ENCODE measurements around the gene KRT85.
"Not testable (repeated sequence)": the region's sequence is repeated elsewhere in the genome, so short reads cannot be mapped to it uniquely, and the experiment has no call there.

Gene KRT85

DNA sequence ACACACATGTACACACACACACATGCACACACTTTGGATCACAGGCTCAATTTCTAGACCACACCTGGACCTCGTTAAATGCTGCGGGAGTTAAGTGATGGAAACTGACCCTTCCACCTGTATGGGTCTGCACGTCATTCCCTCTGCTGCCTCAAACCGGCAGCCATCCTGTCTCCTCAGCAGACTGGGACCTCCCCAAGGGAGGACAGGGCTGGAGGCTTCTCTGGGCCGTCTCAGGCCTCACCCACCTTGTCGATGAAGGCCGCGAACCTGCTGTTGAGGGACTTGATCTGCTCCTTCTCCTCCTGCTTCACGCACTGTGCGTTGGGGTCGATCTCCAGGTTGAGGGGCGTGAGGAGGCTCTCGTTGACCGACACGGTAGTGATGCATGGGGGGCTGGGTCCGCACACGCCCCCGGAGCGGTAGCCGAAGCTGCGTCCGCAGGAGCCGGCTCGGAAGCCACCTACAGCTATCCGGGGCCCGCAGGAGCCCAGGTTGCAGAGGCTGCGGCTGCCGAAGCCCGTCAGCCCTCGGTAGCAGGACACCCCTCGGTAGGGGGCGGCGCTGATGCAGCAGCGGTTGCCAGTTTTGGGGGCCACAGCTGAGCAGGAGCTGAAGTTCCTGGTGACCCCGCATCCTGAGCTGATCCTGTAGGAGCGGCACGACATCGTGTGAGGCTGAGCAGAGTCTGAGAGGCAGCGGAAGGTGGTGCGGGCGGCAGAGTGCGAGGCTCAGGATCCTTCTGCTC, at the start of gene KRT85:
Gene KRT85 (minus strand): TSS at position 744 of the 748 bp plus-strand sequence. CDS start 76 bp downstream, at position 668.
- no peak for DNase-seq

DNA sequence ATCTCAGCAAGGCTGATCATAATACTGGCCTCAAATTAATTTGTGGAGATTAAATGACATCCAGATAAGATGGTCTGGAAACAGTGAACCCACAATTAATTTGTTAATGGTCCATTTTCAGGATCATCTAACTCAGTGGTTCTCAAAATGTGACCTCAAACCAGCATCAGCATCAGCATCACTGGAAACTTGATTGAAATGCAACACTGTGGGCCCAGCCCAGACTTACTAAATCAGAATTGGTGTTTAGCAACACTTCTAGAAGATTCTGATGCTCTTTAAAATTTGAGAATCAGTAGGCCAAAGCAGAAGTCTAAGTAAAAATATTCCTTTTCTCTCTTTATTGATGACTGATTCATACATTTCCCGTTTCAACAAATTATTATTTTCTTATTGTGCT, 49.5 kb upstream of the KRT85 start:
- no peak for DNase-seq

DNA sequence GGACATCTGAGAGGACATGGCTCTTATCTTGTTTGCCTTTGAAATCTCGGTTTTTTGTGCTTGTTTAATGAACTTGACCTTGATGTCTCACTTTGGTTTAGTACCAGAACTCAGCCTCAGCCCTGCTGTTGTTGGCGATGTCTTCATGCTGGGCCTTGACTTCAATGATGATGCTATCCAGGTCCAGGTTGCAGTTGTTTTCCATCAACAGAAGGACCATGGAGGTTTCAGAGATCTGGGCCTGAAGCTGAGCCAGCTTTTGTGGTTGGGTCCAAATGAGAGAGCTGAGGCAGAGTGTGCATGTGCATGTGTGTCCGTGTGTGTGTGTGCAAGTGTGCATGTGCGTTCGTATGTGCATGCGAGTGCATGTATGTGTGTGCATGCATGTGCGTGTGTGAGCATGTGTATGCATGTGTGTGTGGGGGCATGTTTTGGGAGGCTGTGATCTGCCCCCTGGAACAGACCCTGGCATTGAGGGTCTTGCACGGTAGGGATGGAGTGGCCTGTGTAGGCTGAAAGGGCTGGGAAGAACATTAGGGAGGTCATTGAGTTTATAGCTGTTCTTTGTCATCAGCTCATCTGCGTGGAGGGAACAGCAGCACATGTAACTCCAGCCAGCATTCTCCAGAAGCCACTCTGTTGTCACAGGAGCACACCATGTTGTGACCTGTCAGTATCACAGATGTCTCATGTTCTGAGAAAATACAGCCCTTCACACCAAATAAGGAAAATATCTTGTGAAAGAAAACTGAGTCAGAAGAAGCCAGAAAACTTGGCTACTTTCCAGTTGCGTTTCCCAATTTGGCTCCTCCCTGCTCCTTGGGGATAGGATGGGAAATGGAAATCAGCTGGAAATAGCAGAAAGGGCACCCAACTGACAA, 48.8 kb upstream of the KRT85 start:
- DNase-seq, result no peak

DNA sequence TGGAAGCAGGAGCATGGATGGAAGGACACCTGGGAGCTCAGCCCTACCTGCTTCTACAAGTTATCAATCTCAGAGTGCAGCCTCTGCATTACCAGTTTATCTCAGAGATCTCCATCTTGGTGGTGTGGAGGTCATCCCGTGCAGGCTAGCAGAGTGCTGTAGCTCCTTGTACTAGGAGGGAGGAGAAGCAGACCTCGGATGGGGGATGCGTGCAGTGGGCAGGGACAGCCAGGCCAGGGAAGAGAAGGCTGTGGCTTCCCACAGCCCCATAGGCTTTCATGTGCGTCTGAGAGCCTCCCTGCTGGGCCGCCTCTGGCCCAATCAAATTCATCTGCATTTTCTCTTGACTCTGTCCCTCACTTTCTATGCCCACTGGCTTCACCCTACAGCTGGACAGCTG, 47.7 kb upstream of the KRT85 start:
- no peak for DNase-seq

DNA sequence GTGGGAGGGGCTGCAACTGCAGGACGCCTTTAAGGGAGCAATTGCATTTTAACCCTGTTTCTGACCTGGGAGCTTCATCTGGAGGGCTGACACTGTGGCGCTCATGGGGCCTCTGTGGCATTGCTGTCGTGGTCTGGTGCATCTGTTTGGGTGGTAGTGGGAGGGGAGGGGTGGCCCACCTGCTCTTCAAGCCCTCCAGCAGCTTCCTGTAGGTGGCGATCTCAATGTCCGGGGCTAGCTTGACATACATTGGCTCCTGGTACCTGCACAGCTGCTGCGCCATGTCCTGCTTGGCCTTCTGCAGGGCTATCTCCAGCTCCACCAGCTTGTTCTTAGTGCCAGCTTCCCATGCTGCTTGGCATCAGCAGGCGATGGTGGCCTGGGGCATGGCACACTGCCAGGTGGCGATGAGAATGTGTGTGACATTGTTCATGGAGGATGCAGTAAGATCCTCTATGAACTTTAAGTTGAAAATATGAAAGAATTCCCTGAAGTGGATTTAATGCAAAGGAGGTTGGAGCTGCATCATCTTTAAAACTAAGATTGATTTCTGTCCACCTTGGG, 46.6 kb upstream of the KRT85 start:
- no peak for DNase-seq

DNA sequence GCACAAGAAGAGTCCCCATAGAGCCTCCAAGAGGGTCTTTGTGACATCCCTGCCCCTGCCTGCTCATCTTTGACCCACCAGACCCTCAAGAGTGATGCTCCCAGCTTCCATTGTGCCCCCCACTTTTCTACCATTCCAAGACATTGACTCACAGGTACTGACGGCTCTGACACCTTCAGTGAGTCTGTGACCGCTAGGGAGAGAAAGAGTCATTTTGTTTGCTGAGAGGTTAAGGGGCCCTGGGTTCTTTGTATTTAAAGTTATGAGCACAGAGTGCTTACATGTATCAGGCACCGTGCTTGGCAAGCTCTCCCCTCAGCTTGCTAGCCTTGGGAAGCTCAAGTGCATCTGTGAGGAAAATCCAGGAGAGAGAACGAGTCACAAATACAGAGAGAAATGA, 45.9 kb upstream of the KRT85 start:
- no peak for DNase-seq

DNA sequence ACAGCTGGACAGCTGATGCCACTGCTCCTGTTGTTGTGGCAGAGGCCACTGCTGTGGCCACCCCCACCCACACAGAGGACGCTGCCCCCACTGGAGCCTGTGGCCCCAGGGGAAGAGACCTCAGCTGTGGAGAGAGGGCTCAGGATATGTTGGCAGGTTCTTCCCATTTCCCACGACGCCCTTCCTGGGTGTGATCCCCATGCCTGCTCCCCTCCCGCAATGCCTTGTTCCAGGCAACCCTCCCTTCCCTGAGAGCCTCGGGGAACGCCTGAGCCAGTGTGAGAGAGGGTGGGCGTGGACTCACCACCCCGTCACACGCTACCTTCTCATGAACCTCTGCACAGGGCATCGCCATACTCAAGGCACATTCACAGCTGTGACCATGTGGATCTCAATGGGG, 44.5 kb upstream of the KRT85 start:
- DNase-seq, result no peak

DNA sequence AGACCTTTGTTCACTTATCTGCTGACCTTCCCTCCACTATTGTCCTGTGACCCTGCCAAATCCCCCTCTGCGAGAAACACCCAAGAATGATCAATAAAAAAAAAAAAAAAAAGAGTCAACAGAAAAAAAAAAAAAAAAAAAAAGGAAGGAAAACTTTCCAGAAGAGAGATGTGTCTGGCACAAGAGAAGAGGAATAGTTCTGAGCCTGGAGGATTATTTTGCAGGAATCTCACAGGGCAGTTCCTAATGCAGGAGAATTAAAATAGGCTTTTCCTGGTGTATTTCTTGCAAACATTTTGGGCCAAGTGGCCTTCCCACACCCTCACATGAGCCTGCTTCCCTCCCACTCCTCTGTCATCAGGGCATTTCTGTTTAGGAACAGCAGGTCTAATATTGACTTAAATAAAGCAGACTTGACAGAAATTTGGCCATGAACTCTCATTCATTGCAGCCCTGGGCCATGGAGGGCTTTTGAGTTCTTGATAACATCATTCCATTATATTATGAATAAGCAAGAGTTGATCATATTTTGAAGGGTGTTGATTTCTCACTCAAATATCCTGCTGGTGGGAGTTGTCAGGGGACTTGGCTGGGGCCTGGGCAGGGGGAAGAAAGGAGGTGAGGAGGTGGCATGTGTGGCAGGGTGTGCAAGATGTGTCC, 43.4 kb upstream of the KRT85 start:
- not testable (repeated sequence) for DNase-seq

DNA sequence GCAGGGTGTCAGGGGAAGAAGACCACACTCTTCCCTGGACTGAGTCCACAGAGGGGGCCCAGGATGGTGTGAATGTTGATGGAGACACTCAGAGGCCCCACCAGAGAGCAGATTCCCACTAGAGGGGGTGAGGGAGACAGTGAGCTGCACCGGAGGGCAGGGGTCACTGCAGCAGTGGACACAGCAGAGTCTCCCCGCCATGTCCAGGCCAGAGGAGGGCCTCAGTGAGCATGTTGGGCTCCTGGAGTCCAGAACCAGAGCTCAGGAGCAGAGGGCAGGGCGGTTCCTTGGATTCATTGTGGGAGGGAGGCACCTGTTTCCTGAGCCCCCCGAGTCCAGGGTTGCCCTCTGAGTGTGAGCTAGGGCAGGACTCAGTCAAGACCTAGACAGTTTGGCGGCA, 40.6 kb upstream of the KRT85 start:
- no peak for DNase-seq

DNA sequence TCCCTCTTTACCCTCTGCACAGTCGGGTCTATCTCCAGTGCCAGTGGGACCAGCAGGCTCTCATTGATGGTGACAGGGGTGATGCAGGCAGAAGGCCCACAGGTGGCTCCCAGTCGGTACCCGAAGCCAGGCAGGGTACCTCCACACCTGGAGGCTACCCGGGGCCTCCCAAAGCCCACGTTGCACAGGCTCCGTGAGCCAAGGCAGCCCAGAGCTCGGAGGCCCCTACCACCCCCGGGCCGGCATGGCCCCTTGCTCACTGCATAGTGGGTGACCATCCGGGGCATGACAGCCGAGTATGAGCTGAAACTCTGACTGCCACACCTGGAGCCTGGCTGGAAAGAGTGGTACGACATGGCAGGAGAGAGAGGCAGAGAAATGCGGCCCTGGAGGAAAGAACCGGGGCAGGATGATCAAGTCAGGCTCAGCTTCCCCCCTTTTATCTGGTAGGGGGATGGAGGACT, 38.7 kb upstream of the KRT85 start, which contains the start of gene KRT82:
Gene KRT82 (minus strand): TSS at position 414 of the 464 bp plus-strand sequence. CDS start 58 bp downstream, at position 356.
- DNase-seq, result no peak

DNA sequence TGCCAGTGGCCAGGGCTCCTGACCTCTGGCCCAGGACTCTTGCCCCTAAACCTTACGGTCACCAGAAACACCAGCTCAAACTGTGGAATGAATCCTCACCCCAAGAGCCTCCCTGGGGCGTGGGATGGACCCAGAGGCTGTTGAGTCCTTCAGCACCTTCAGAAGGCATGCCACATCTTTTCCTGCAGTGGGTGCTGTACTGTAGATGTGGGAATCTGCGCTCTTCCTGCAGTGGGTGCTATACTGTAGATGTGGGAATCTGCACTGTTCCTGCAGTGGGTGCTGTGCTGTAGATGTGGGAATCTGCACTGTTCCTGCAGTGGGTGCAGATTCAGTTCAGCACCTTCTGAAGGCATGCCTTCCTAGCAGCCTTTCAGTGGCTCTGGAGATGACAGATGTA, 37.7 kb upstream of the KRT85 start:
- no peak for DNase-seq

DNA sequence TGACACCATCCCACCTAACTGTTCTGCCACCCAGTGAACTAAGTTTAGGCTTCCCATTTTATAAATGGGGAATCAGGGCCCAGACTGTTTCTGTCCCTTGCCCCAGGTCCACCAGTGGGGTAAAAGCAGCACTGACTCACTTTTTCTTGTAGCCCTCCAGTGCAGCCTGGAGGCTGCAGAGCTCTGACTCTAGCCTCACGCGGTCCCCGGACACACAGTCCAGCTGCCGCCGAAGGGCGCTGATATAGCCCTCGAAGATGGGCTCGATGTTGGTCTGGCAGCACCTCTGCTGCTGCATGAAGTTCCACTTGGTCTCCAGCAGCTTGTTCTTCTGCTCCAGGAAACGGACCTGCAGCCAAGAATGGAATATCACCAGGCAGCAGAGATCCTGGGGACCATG, 36.3 kb upstream of the KRT85 start:
- DNase-seq, result no peak

DNA sequence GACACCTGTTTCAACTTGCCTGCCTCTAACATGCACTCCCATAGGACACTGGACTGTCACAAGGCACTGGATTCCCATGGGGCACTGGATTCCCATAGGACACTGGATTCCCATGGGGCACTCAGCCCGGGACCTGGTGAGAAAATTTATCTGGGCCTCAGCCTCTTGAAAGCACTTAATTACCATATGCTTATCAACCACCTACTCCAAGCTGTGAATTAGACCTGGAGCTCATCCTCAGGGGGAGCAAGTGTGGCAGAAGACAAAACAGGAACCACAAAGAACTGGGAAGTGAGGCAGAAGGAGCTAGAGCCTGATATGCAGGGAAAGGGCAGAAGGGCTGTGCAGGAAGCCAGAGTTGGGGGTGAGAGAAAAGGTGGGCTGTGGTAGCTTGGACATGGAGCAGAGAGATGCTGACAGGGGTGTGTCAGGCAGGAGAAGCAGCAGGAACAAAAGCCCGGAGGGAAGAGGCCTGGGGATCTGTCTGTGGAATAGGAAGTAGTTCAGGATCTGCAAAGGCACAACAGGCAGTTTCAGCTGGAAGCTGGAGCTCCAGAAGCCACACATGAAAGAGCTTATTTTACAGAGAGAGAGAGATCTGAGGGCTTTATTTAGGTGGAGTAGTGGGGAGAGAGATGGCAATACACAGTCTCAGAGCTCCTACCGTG, 35.7 kb upstream of the KRT85 start:
- no peak for DNase-seq

DNA sequence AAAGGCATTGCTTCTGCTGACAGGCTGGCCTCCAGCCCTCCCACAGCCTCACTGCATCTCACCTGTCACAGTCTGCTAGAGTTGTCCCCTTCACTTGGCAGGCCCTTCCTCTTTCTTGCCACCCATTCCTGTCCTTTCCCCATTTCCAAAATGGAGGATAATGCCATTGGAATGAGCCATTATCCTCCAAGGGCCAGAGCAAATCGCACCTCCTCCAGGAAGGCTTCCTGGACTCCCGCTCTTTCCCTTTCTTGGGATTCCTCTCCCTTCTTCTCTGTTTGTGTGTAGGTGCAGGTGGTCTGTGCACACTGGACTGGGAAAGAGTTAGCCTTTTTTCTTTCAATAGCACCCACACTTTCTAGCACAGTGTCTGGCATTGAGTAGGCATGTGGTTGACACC, 35.1 kb upstream of the KRT85 start:
- DNase-seq, result no peak

DNA sequence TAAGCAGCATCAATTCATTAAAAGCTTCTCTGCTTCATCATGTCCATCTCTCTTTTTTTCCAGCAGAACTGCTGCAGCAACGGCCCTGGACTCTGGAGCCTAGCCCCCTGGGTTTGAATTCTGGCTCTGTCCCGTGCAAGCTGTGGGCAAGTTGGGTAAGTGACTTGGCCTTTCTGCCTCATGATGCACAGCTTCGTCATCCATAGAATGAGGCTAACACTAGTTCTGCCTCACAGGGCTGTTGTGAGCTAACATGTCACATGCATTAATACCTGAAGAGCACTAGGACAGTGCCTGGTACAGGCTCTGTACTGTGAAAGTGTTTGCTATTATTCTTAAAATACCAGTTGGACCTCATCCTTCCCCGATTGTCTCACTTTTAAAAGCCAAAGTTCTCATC, 34.6 kb upstream of the KRT85 start:
- DNase-seq, result no peak

DNA sequence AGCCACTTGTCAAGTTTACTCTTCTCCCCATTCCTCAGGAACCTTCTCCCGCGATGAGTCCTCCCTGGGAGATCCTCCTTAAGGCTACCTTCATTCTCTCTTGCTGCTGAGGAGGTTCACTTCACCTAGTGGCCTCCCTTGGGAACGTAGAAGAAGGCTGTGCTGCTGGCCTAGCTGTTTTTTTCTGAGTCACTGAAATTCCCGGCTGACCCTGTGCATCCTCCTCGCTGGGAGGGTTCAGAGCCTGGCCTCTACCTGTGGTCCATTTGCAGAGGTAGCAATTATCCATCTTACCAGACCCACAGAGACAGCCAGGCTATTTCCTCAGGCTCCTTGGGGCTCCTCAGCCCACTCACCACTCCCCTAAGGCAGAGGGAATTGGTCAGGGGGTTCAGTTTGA, 34.2 kb upstream of the KRT85 start:
- no peak for DNase-seq

DNA sequence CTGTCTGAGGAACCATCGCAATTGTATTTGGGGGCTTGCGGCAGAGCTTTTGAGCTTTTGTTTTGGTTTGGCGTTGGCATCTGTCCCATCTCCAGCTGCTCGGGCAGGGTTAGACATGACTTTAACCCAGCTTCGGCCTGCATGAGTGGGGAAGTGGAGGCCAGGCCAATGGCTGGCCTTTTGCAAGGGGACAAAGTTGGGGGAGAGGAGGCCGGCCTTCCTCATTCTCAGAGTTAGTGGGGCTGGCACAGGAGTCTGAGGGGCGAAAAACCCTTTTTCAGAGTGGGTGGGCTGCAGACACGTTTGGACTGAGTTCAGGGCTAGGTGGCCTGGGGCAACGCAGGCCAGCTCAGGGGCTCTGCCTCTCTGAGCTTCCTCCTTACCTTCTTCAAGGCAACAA, 33.6 kb upstream of the KRT85 start:
- no peak for DNase-seq

DNA sequence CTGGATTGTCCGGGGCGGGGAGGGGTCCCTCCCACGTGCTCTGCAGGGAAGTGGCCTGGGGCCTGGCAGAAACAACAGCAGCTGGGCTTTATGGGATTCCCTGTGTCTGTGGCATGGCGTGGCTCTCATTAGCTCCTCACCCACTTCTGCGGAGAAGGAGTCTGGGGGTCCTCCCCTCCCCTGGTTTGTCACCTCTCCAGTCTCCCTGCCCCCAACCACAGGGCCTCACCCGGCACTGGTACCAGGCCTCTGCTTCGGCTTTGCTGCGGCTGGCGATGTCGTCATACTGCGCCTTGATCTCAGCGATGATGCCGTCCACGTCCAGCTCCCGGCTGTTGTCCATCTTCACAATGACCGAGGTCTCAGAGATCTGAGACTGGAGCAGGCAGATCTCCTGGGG, 32.5 kb upstream of the KRT85 start:
- DNase-seq, result no peak

DNA sequence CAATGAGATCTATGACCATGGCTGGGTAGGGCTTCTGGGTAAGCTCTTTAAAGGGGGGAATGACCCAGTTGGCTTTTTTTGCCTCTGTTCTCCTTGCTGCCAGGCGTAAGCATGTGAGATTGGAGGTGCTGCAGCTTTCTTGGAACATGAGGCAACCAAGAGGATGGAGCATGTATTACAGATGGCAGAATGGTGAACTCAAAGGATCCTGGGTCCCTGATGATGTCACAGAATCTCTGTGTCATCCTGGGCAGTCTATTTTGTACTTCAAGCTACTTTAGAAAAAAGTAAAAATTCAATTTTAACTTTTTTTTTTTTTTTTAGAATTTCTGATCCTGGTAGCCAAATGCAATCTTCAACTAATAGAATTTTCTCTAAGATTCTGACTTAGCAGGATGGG, 30.9 kb upstream of the KRT85 start:
- no peak for DNase-seq

DNA sequence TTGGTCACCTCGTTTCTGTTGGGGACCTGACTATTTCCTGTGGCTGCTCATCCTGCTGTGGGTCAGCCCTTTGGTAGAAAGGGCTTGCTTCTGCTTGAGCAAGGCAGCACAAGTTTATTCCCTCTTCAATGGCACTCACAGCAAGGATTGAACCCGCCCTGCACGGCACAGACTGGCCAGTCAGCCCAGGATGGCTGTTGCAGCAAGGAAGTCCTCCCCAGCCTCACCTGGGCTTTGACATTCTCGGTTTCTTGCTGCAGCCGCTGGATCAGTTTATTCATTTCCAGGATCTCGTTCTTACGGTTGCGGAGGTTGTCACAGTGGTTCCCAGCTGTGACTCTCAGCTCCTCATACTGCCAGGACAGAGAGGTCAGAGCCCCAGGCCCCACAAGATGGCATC, 29.4 kb upstream of the KRT85 start:
- DNase-seq, result no peak

DNA sequence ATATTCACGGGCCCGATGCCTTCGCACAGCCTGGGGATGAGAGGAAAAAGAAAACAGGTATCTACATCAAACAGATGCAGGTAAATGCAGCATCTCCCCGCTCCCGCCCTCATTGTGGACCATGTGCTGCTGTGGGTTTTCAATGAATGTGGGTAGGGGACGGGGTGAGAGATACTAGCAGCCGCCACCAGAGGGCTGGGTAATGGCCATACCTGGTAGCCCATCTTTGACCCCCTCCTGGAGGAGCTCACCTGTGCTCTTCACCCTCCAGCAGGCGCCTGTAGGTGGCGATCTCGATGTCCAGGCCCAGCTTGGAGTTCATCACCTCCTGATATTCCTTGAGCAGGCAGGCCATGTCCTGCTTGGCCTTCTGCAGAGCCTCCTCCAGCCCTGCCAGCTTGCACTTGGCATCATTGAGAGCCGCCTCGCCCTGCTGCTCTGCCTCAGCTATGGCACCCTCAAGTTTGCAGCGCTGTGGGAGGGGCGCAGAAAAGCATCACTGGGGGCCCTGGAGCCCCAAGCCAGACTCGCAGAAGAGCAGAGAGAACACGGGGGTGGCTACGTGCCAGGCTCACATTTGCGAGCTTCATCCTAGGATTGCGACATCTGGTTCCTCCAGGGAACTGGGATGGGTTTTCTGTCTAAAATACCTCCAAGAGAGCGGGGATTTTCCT, 28.6 kb upstream of the KRT85 start:
- DNase-seq, result no peak

DNA sequence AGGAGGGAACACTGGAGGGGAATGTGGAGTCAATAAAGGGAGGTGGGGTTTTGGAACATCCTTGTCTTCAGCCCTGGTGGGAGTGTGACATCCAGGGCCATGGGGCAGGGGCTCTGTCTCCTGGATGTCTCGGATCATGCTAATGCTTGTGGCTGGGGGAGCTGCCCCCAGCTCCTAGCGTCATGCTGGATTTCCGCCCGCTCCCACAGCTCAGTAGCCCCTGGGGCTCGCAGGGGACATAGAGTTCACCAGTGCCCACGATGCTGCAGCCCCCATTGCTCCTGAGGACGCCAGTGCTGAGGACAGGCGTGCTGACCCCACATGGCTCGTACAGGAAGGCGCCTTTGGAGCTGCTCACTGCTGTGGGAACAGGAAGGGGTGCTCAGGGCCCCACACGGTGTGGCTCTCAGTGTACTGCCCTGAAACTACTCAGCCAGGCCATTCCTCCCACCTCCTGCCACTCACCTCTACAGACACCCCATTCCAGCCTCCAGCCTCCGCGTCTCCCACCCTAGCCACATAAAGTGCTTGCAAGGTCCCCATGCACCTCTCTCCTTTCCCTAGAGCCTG, 27.6 kb upstream of the KRT85 start:
- no peak for DNase-seq

Measured in CD4-positive, alpha-beta T cell treated with Interferon alpha-2 for 1 hour (primary cell).